Ishikawa (cell line): ENCODE measurements around the gene LRRC46.

Source experiments
- CEBPB ChIP-seq: IDR thresholded peaks from 2 replicates; pipeline ENCODE4 v1.6.1; 2012
- CREB1 ChIP-seq: IDR thresholded peaks from 2 replicates; pipeline ENCODE4 v1.6.1; 2012; ENCODE audit warnings: low read depth
- EGR1 ChIP-seq: IDR thresholded peaks from 2 replicates; pipeline ENCODE4 v1.6.1; 2012
- EP300 ChIP-seq: IDR thresholded peaks from 2 replicates; pipeline ENCODE4 v1.6.1; 2012; ENCODE audit warnings: borderline replicate concordance
- FOXM1 ChIP-seq: IDR thresholded peaks from 2 replicates; pipeline ENCODE4 v1.6.1; 2012; ENCODE audit warnings: low read depth, borderline replicate concordance
- NFIC ChIP-seq: IDR thresholded peaks from 2 replicates; pipeline ENCODE4 v1.6.1; 2012
- RAD21 ChIP-seq: IDR thresholded peaks from 2 replicates; pipeline ENCODE4 v1.6.1; 2012; ENCODE audit warnings: low read depth
- TAF1 ChIP-seq: IDR thresholded peaks from 2 replicates; pipeline ENCODE4 v1.6.1; 2012; ENCODE audit warnings: low read depth, mild to moderate bottlenecking
- TCF12 ChIP-seq: IDR thresholded peaks from 2 replicates; pipeline ENCODE4 v1.6.1; 2012; ENCODE audit warnings: low read depth
- TEAD4 ChIP-seq: IDR thresholded peaks from 2 replicates; pipeline ENCODE4 v1.6.1; 2012
- YY1 ChIP-seq: IDR thresholded peaks from 2 replicates; pipeline ENCODE4 v1.6.1; 2012; ENCODE audit warnings: low read depth
- ZBTB7A ChIP-seq: IDR thresholded peaks from 2 replicates; pipeline ENCODE4 v1.6.1; 2012; ENCODE audit warnings: low read depth
- TF ChIP-seq, protein P1 (sequence below): IDR thresholded peaks from 2 replicates; pipeline ENCODE4 v1.6.1; 2012
- TF ChIP-seq, protein P2 (sequence below): IDR thresholded peaks from 2 replicates; pipeline ENCODE4 v1.6.1; 2012; ENCODE audit warnings: low read depth, mild to moderate bottlenecking
- TF ChIP-seq, protein P3 (sequence below): IDR thresholded peaks from 2 replicates; pipeline ENCODE4 v1.6.1; 2012

LRRC46 gene

DNA sequence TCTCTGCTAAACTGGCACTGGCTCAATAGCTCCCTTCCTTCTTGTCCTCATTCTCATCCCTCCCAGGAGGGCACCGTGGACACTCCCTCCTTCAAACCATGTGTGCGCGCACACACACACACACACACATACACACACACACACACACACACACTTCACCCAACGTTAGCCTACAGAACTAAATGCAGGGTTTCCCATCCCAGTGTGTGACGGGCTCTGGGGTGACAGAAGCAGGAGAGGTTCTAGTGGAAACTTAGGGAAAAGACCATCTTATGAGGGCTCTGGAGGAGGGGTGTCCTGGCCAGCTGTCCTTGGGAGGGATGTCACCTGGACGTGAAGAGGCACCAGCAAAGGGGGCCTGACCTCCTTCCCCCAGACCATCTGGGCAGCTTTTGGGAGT, 29.6 kb upstream of the LRRC46 start:
- TF ChIP-seq, protein P1, sequence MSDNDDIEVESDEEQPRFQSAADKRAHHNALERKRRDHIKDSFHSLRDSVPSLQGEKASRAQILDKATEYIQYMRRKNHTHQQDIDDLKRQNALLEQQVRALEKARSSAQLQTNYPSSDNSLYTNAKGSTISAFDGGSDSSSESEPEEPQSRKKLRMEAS, result no peak
- no peak for TF ChIP-seq TAF1
- TF ChIP-seq, protein P2, sequence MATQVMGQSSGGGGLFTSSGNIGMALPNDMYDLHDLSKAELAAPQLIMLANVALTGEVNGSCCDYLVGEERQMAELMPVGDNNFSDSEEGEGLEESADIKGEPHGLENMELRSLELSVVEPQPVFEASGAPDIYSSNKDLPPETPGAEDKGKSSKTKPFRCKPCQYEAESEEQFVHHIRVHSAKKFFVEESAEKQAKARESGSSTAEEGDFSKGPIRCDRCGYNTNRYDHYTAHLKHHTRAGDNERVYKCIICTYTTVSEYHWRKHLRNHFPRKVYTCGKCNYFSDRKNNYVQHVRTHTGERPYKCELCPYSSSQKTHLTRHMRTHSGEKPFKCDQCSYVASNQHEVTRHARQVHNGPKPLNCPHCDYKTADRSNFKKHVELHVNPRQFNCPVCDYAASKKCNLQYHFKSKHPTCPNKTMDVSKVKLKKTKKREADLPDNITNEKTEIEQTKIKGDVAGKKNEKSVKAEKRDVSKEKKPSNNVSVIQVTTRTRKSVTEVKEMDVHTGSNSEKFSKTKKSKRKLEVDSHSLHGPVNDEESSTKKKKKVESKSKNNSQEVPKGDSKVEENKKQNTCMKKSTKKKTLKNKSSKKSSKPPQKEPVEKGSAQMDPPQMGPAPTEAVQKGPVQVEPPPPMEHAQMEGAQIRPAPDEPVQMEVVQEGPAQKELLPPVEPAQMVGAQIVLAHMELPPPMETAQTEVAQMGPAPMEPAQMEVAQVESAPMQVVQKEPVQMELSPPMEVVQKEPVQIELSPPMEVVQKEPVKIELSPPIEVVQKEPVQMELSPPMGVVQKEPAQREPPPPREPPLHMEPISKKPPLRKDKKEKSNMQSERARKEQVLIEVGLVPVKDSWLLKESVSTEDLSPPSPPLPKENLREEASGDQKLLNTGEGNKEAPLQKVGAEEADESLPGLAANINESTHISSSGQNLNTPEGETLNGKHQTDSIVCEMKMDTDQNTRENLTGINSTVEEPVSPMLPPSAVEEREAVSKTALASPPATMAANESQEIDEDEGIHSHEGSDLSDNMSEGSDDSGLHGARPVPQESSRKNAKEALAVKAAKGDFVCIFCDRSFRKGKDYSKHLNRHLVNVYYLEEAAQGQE, result no peak
- TF ChIP-seq, protein P3, sequence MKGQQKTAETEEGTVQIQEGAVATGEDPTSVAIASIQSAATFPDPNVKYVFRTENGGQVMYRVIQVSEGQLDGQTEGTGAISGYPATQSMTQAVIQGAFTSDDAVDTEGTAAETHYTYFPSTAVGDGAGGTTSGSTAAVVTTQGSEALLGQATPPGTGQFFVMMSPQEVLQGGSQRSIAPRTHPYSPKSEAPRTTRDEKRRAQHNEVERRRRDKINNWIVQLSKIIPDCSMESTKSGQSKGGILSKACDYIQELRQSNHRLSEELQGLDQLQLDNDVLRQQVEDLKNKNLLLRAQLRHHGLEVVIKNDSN, result no peak
- TF ChIP-seq YY1, result no peak
- no peak for TF ChIP-seq TCF12
- no peak for TF ChIP-seq EP300
- TF ChIP-seq RAD21, result no peak
- no peak for TF ChIP-seq FOXM1
- TF ChIP-seq TEAD4, result no peak
- no peak for TF ChIP-seq NFIC
- no peak for TF ChIP-seq CREB1
- TF ChIP-seq CEBPB, result no peak
- no peak for TF ChIP-seq ZBTB7A
- TF ChIP-seq EGR1, result no peak

DNA sequence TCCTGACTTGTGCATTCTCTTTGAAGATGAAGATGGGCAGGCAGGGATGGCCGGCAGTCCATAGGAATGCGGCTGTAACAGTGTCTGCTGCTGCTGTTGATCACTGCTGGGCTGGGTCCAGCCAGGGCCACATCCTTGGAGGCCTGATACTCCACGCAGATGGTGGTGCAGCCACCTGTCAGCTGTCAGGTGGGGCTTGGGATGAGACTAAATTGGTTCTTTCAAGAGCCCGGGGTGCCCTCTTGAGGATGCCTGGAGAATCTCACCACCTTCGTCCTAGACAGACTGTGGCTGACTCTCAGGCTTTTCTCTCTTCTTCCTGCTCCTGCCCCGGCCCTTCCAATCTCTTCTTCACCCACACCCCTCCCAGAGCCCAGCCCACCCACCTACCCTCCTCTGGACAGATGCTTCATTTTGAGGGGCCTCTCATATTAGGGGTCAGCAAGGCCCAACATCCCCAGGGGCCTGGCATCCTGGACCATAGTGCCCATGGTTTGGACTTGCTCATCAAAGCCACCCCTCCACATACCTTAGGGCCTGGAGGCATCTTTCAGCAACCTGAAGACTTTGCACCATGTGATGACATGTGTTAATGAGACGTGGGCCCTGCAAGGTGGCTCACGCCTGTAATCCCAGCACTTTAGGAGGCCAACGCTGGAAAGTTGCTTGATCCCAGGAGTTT, 29.0 kb upstream of the LRRC46 start:
- TF ChIP-seq TAF1 (no peak), RAD21 (peak; percentile 86)

DNA sequence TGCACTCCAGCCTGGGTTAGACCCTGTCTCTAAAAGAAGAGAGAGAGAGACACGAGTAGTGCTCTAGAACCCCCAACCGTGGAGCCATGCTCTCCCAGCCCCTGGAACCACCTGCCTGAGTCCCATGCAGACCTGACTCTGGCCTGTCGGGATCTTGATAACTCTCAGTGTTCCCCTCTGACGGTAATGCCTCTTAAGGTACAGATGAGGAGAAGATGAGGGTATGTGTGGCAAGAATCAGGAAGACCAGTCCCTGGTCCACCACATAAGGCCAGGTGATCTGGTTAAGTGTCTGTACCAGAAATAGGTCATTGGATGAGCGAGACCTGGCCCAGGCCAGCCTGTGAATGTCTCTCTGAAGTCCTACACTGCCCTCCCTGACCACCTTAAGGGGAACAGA, 28.3 kb upstream of the LRRC46 start:
- TF ChIP-seq CREB1 (no peak), YY1 (no peak), TAF1 (no peak), TEAD4 (no peak), ZBTB7A (no peak), FOXM1 (no peak), EP300 (no peak), TCF12 (no peak)

DNA sequence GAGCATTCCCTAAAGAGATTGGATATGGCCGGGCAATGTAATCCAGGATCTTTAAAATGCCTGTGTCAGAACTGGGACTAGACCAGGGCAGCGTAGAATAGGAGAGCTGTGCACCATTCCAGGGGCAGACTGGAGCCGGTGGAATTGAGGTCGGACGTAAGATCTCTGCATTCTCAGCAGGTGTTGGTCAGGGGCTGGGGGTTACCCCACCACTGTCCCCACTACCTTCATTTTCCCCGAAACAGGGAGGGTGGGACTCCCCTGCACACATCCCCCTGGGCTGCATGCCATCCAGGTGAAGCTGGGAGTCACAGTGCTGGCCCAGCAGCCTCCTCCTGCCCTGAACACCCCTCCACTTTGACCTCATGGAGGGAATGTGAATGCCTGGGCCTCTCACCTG, 27.7 kb upstream of the LRRC46 start:
- TF ChIP-seq, protein P2, result no peak
- TF ChIP-seq NFIC (no peak), EGR1 (no peak), TAF1 (no peak)
- TF ChIP-seq, protein P1, result no peak

DNA sequence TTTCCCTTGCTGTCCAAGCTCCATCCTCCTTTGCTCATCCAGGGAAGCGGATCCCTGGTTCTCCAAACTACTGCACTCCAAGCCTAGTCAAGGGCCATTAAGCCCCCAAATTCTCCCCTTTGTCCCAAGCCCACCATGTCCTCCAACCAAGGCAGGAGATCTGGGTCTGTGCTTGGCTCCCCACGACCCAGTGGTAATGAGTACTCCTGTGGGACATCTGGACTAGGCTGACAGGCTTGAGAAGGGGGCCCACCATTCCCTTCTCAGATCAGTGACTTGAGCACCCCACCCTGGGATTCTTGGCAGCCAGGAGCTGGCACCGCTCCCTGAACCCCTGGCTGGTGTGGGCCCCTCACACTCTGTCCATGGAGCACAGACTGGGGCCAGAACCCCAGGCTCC, 27.0 kb upstream of the LRRC46 start:
- TF ChIP-seq, protein P2, result no peak
- TF ChIP-seq ZBTB7A (no peak), TAF1 (no peak)
